Activated naive CD8-positive, alpha-beta T cell (primary cell): ENCODE results near the gene OR10A4.
"Not testable (repeated sequence)": the region's sequence is repeated elsewhere in the genome, so short reads cannot be mapped to it uniquely, and the experiment has no call there.

Source experiments
- H3K27ac Mint-ChIP-seq: one replicate; pipeline ENCODE4 v1.8.0; 2021; ENCODE audit warnings: mixed read lengths
- H3K27me3 Mint-ChIP-seq: one replicate; pipeline ENCODE4 v1.8.0; 2021; ENCODE audit warnings: mixed read lengths
- H3K36me3 Mint-ChIP-seq: one replicate; pipeline ENCODE4 v1.8.0; 2021; ENCODE audit warnings: mixed read lengths
- H3K4me1 Mint-ChIP-seq: one replicate; pipeline ENCODE4 v1.8.0; 2021; ENCODE audit warnings: low read depth, mixed read lengths
- H3K4me3 Mint-ChIP-seq: one replicate; pipeline ENCODE4 v1.8.0; 2021; ENCODE audit warnings: mild to moderate bottlenecking, mixed read lengths
- H3K9me3 Mint-ChIP-seq: one replicate; pipeline ENCODE4 v1.8.0; 2021; ENCODE audit warnings: low read depth, mixed read lengths

The OR10A4 gene

GRCh38 chr11:6876325-6876724 is at the start of gene OR10A4:
Gene OR10A4, plus strand, starts transcription at chr11:6876625. Its CDS starts 23 bp downstream, at chr11:6876648.
- Mint-ChIP-seq H3K4me1 (no peaks in the 10 kb centered on the region), H3K9me3 (no peaks in the 10 kb centered on the region), H3K36me3 (no peaks in the 10 kb centered on the region), H3K27ac (no peak within 1 kb of the TSS), H3K27me3 (peaks cover 15% of the 10 kb centered on the region), H3K4me3 (no peak within 1 kb of the TSS)

GRCh38 chr11:6828103-6828502 is 48.3 kb upstream of the OR10A4 start:
- H3K36me3 Mint-ChIP-seq, result no peaks in the 10 kb centered on the region
- no peak overlapping the region for H3K27ac Mint-ChIP-seq
- no peaks in the 10 kb centered on the region for H3K9me3 Mint-ChIP-seq
- no peaks in the 10 kb centered on the region for H3K4me1 Mint-ChIP-seq
- peaks cover 17% of the 10 kb centered on the region for H3K27me3 Mint-ChIP-seq
- no peak overlapping the region for H3K4me3 Mint-ChIP-seq

- peaks cover 13% of the 10 kb centered on the region for H3K27me3 Mint-ChIP-seq
- H3K4me3 Mint-ChIP-seq, result no peak overlapping the region
- H3K36me3 Mint-ChIP-seq, result no peaks in the 10 kb centered on the region
- no peaks in the 10 kb centered on the region for H3K9me3 Mint-ChIP-seq
- H3K27ac Mint-ChIP-seq, result no peak overlapping the region
- H3K4me1 Mint-ChIP-seq, result no peaks in the 10 kb centered on the region
These were observed 43.1 kb upstream of the OR10A4 start for GRCh38 chr11:6833356-6833755.

- no peak overlapping the region for H3K4me3 Mint-ChIP-seq
- no peak overlapping the region for H3K27ac Mint-ChIP-seq
- H3K4me1 Mint-ChIP-seq, result no peaks in the 10 kb centered on the region
- H3K9me3 Mint-ChIP-seq, result no peaks in the 10 kb centered on the region
- no peaks in the 10 kb centered on the region for H3K36me3 Mint-ChIP-seq
- peaks cover 10% of the 10 kb centered on the region for H3K27me3 Mint-ChIP-seq
These were observed 42.4 kb upstream of the OR10A4 start for GRCh38 chr11:6834021-6834420.

GRCh38 chr11:6841694-6842093 is 34.7 kb upstream of the OR10A4 start:
- H3K4me1 Mint-ChIP-seq, result no peaks in the 10 kb centered on the region
- H3K4me3 Mint-ChIP-seq, result no peak overlapping the region
- no peak overlapping the region for H3K27ac Mint-ChIP-seq
- no peaks in the 10 kb centered on the region for H3K36me3 Mint-ChIP-seq
- peaks cover 16% of the 10 kb centered on the region for H3K27me3 Mint-ChIP-seq
- no peaks in the 10 kb centered on the region for H3K9me3 Mint-ChIP-seq

- H3K27me3 Mint-ChIP-seq, result peaks cover 22% of the 10 kb centered on the region
- no peaks in the 10 kb centered on the region for H3K9me3 Mint-ChIP-seq
- no peaks in the 10 kb centered on the region for H3K4me1 Mint-ChIP-seq
- no peak overlapping the region for H3K4me3 Mint-ChIP-seq
- H3K27ac Mint-ChIP-seq, result no peak overlapping the region
- H3K36me3 Mint-ChIP-seq, result no peaks in the 10 kb centered on the region
These were observed 32.8 kb upstream of the OR10A4 start for GRCh38 chr11:6843670-6844069.

GRCh38 chr11:6844356-6844755 is 32.1 kb upstream of the OR10A4 start:
- Mint-ChIP-seq H3K4me3 (no peak overlapping the region), H3K27me3 (peaks cover 24% of the 10 kb centered on the region), H3K9me3 (no peaks in the 10 kb centered on the region), H3K4me1 (no peaks in the 10 kb centered on the region), H3K36me3 (no peaks in the 10 kb centered on the region), H3K27ac (no peak overlapping the region)

GRCh38 chr11:6845383-6845782 is 31.0 kb upstream of the OR10A4 start, which contains the start of gene OR10A5:
Gene OR10A5, plus strand, starts transcription at chr11:6845683. Its CDS starts 0 bp downstream, at chr11:6845683.
- Mint-ChIP-seq H3K4me3 (no peak within 1 kb of the TSS), H3K27ac (no peak within 1 kb of the TSS), H3K27me3 (peaks cover 26% of the 10 kb centered on the region), H3K4me1 (no peaks in the 10 kb centered on the region), H3K36me3 (peaks cover 2% of the 10 kb centered on the region), H3K9me3 (peaks cover 2% of the 10 kb centered on the region)

GRCh38 chr11:6850526-6850925 is 25.9 kb upstream of the OR10A4 start:
- peaks cover 6% of the 10 kb centered on the region for H3K36me3 Mint-ChIP-seq
- no peaks in the 10 kb centered on the region for H3K4me1 Mint-ChIP-seq
- H3K9me3 Mint-ChIP-seq, result peaks cover 15% of the 10 kb centered on the region
- H3K27me3 Mint-ChIP-seq, result peaks cover 26% of the 10 kb centered on the region
- H3K4me3 Mint-ChIP-seq, result no peak overlapping the region
- H3K27ac Mint-ChIP-seq, result no peak overlapping the region

- Mint-ChIP-seq H3K27me3 (peaks cover 18% of the 10 kb centered on the region), H3K9me3 (peaks cover 21% of the 10 kb centered on the region)
- not testable (repeated sequence) for H3K4me3 Mint-ChIP-seq, H3K4me1 Mint-ChIP-seq, H3K27ac Mint-ChIP-seq, H3K36me3 Mint-ChIP-seq
These were observed 21.6 kb upstream of the OR10A4 start for GRCh38 chr11:6854801-6855200.

GRCh38 chr11:6855971-6856541 is 20.4 kb upstream of the OR10A4 start:
- no peak overlapping the region for H3K4me3 Mint-ChIP-seq

GRCh38 chr11:6856871-6857270 is 19.6 kb upstream of the OR10A4 start:
- Mint-ChIP-seq H3K27me3 (peaks cover 11% of the 10 kb centered on the region), H3K4me1 (peaks cover 4% of the 10 kb centered on the region), H3K9me3 (peaks cover 12% of the 10 kb centered on the region), H3K4me3 (no peak overlapping the region), H3K27ac (no peak overlapping the region), H3K36me3 (peaks cover 2% of the 10 kb centered on the region)

More at GRCh38 chr11:6855971-6856541, 20.4 kb upstream of the OR10A4 start:
- H3K27ac Mint-ChIP-seq, result no peak overlapping the region
- peaks cover 2% of the 10 kb centered on the region for H3K36me3 Mint-ChIP-seq
- H3K9me3 Mint-ChIP-seq, result peaks cover 17% of the 10 kb centered on the region
- peaks cover 4% of the 10 kb centered on the region for H3K4me1 Mint-ChIP-seq
- peaks cover 14% of the 10 kb centered on the region for H3K27me3 Mint-ChIP-seq

- Mint-ChIP-seq H3K36me3 (no peaks in the 10 kb centered on the region), H3K27ac (no peak within 1 kb of the TSS)
These were observed 13.5 kb upstream of the OR10A4 start, which contains the start of gene OR10A2 for GRCh38 chr11:6862961-6863360. Gene OR10A2, plus strand, starts transcription at chr11:6863057. Its CDS starts 6,698 bp downstream, at chr11:6869755.

GRCh38 chr11:6864438-6864837 is 12.0 kb upstream of the OR10A4 start:
- no peaks in the 10 kb centered on the region for H3K36me3 Mint-ChIP-seq
- peaks cover 6% of the 10 kb centered on the region for H3K27me3 Mint-ChIP-seq
- no peaks in the 10 kb centered on the region for H3K4me1 Mint-ChIP-seq
- no peak overlapping the region for H3K27ac Mint-ChIP-seq
- peaks cover 5% of the 10 kb centered on the region for H3K9me3 Mint-ChIP-seq
- H3K4me3 Mint-ChIP-seq, result no peak overlapping the region

More at GRCh38 chr11:6862961-6863360, 13.5 kb upstream of the OR10A4 start, which contains the start of gene OR10A2:
- peaks cover 7% of the 10 kb centered on the region for H3K9me3 Mint-ChIP-seq
- H3K4me1 Mint-ChIP-seq, result no peaks in the 10 kb centered on the region
- peaks cover 6% of the 10 kb centered on the region for H3K27me3 Mint-ChIP-seq
- H3K4me3 Mint-ChIP-seq, result no peak within 1 kb of the TSS

GRCh38 chr11:6871278-6871677 is 5.1 kb upstream of the OR10A4 start:
- H3K27me3 Mint-ChIP-seq, result peaks cover 18% of the 10 kb centered on the region
- H3K36me3 Mint-ChIP-seq, result no peaks in the 10 kb centered on the region
- H3K27ac Mint-ChIP-seq, result no peak overlapping the region

GRCh38 chr11:6875761-6876160 is 664 bp upstream of the OR10A4 start:
- Mint-ChIP-seq H3K27me3 (peaks cover 15% of the 10 kb centered on the region), H3K9me3 (no peaks in the 10 kb centered on the region), H3K36me3 (no peaks in the 10 kb centered on the region), H3K27ac (no peak overlapping the region), H3K4me3 (no peak overlapping the region), H3K4me1 (no peaks in the 10 kb centered on the region)

More at GRCh38 chr11:6871278-6871677, 5.1 kb upstream of the OR10A4 start:
- no peaks in the 10 kb centered on the region for H3K9me3 Mint-ChIP-seq
- H3K4me3 Mint-ChIP-seq, result no peak overlapping the region
- H3K4me1 Mint-ChIP-seq, result no peaks in the 10 kb centered on the region
